IMR-90 (cell line): ENCODE data around the gene TIMM29. TPM values are rescaled to one million over a fixed set of nuclear protein-coding genes. Genes with fewer than 3 reads are reported as not detected.

Experiments used
- ATAC-seq: fragments of 200-7000 bp; cut with Tn5 transposase; 2 replicates; pipeline ENCODE4 v1.9.1; 2020; ENCODE audit warnings: low read depth, mild to moderate bottlenecking, moderate library complexity
- BruUV-seq: library from RNA; stranded (reverse); fragments of 400-500 nt; replicated peaks from 2 replicates; lab custom pipeline; 2021; lab: Mats Ljungman, UMichigan
- CTCF ChIA-PET: fragments of 300-600 bp; formaldehyde crosslinking; extraction: SDS; loops from one replicate; lab custom pipeline; 2021; ENCODE audit warnings: antibody characterized with exemption; lab: Yijun Ruan, JAX
- POLR2A ChIA-PET: fragments of 300-600 bp; sonication (Branson Sonifier 250); formaldehyde crosslinking; loops from one replicate; lab custom pipeline; 2022; ENCODE audit warnings: antibody characterized with exemption; ENCODE audit not compliant: unreplicated experiment; lab: Charles Lee
- DNase-seq: peaks from one replicate; pipeline ENCODE4 v3.0.0; 2013
- H2AFZ ChIP-seq: replicated peaks from 2 replicates; pipeline ENCODE3; 2013; ENCODE audit warnings: low read length, mild to moderate bottlenecking; ENCODE audit not compliant: poor library complexity
- H2AK5ac ChIP-seq: 2 replicates; pipeline ENCODE4 v1.6.1; 2013; ENCODE audit warnings: low read depth, low read length, inconsistent platforms
- H2AK9ac ChIP-seq: replicated peaks from 2 replicates; pipeline ENCODE3; 2013; ENCODE audit warnings: mild to moderate bottlenecking, low read depth, low read length, moderate library complexity; ENCODE audit not compliant: poor library complexity
- H2BK120ac ChIP-seq: 2 replicates; pipeline ENCODE4 v1.6.1; 2013; ENCODE audit warnings: low read depth, low read length, inconsistent platforms
- H2BK15ac ChIP-seq: 3 replicates; pipeline ENCODE4 v1.6.1; 2013; ENCODE audit warnings: low read depth, low read length, inconsistent platforms
- H2BK20ac ChIP-seq: 2 replicates; pipeline ENCODE4 v1.6.1; 2013; ENCODE audit warnings: low read depth, mild to moderate bottlenecking, inconsistent platforms, low read length, moderate library complexity
- H2BK5ac ChIP-seq: 2 replicates; pipeline ENCODE4 v1.6.1; 2013; ENCODE audit warnings: mild to moderate bottlenecking, low read depth, low read length, inconsistent platforms; ENCODE audit not compliant: poor library complexity, severe bottlenecking
- H3K14ac ChIP-seq: replicated peaks from 2 replicates; pipeline ENCODE4 v1.6.1; 2013; ENCODE audit warnings: low read depth, low read length, inconsistent platforms
- H3K18ac ChIP-seq: 2 replicates; pipeline ENCODE4 v1.6.1; 2013; ENCODE audit warnings: low read depth, low read length, control low read depth
- H3K23ac ChIP-seq: 2 replicates; pipeline ENCODE4 v1.6.1; 2013; ENCODE audit warnings: low read depth, low read length, inconsistent platforms
- H3K27ac ChIP-seq: 2 replicates; pipeline ENCODE4 v1.5.1; 2013; ENCODE audit warnings: mild to moderate bottlenecking, control low read depth, low read length; ENCODE audit not compliant: insufficient read depth
- H3K27me3 ChIP-seq: 2 replicates; pipeline ENCODE4 v1.6.1; 2013; ENCODE audit warnings: low read length; ENCODE audit not compliant: control insufficient read depth, insufficient read depth
- H3K36me3 ChIP-seq: 2 replicates; pipeline ENCODE4 v1.6.1; 2013; ENCODE audit warnings: low read length, mixed read lengths; ENCODE audit not compliant: control insufficient read depth, insufficient read depth
- H3K4ac ChIP-seq: 2 replicates; pipeline ENCODE4 v1.6.1; 2013; ENCODE audit warnings: low read depth, low read length, inconsistent platforms
- H3K4me1 ChIP-seq: 2 replicates; pipeline ENCODE4 v1.6.1; 2013; ENCODE audit warnings: low read length, mixed read lengths; ENCODE audit not compliant: control insufficient read depth, insufficient read depth
- H3K4me2 ChIP-seq: 2 replicates; pipeline ENCODE4 v1.6.1; 2013; ENCODE audit warnings: low read depth, mild to moderate bottlenecking, control low read depth, low read length, moderate library complexity
- H3K4me3 ChIP-seq: 2 replicates; pipeline ENCODE4 v1.5.1; 2013; ENCODE audit warnings: low read depth, mild to moderate bottlenecking, control low read depth, low read length, moderate library complexity; ENCODE audit not compliant: insufficient read depth
- H3K56ac ChIP-seq: 2 replicates; pipeline ENCODE4 v1.6.1; 2013; ENCODE audit warnings: low read length, inconsistent platforms; ENCODE audit not compliant: insufficient read depth; ENCODE audit errors: extremely low read depth
- H3K79me1 ChIP-seq, 2 experiments: 2 replicates each; pipeline ENCODE4 v1.6.1; 2013; ENCODE audit warnings: low read length in 2 of 2, inconsistent platforms in 1 of 2, low read depth in 1 of 2
- H3K9ac ChIP-seq: 2 replicates; pipeline ENCODE4 v1.6.1; 2013; ENCODE audit warnings: low read depth, low read length, control low read depth
- H3K9me1 ChIP-seq: 2 replicates; pipeline ENCODE4 v1.6.1; 2013; ENCODE audit warnings: low read length, inconsistent platforms; ENCODE audit not compliant: insufficient read depth
- H3K9me3 ChIP-seq: 2 replicates; pipeline ENCODE4 v1.6.1; 2013; ENCODE audit warnings: low read length; ENCODE audit not compliant: control insufficient read depth, insufficient read depth
- H4K20me1 ChIP-seq: 2 replicates; pipeline ENCODE4 v1.6.1; 2013; ENCODE audit warnings: low read length, inconsistent platforms; ENCODE audit not compliant: insufficient read depth
- H4K5ac ChIP-seq: 2 replicates; pipeline ENCODE4 v1.6.1; 2013; ENCODE audit warnings: mild to moderate bottlenecking, low read depth, low read length, control low read depth
- H4K8ac ChIP-seq, 2 experiments: 2 replicates each; pipeline ENCODE4 v1.6.1; 2013; ENCODE audit warnings: low read depth in 2 of 2, low read length in 2 of 2, control low read depth in 1 of 2, inconsistent platforms in 1 of 2
- H4K91ac ChIP-seq: 2 replicates; pipeline ENCODE4 v1.6.1; 2013; ENCODE audit warnings: low read depth, low read length, inconsistent platforms; ENCODE audit not compliant: insufficient read depth
- BHLHE40 ChIP-seq: fragments of 150-350 bp; IDR thresholded peaks from 2 replicates; pipeline ENCODE4 v1.6.1; 2016; ENCODE audit warnings: mild to moderate bottlenecking, low read depth, low read length
- CEBPB ChIP-seq: IDR thresholded peaks from 2 replicates; pipeline ENCODE4 v1.6.1; 2012; ENCODE audit warnings: low read depth, low read length, improper control_type of control experiment
- NFE2L2 ChIP-seq: fragments of 150-350 bp; IDR thresholded peaks from 2 replicates; pipeline ENCODE4 v1.6.1; 2016; ENCODE audit warnings: low read depth, mild to moderate bottlenecking, low read length
- RCOR1 ChIP-seq: IDR thresholded peaks from 2 replicates; pipeline ENCODE4 v1.6.1; 2012; ENCODE audit warnings: mild to moderate bottlenecking, low read length, improper control_type of control experiment; ENCODE audit not compliant: insufficient replicate concordance
- WGBS, 2 experiments: methylation state at CpG; one replicate each; pipeline versions ENCODE4 v1.1.5 to v1.1.7; 2013; ENCODE audit warnings: missing lambda C conversion rate in 2 of 2; ENCODE audit not compliant: insufficient read length in 1 of 2; ENCODE audit errors: extremely low coverage in 2 of 2; 5-methylcytosine and 5-hydroxymethylcytosine counted together
- dilution Hi-C: fragments of 300-500 bp; cut with HindIII; formaldehyde crosslinking; loops from one replicate; pipeline ENCODE4 v1.14.3; 2018; ENCODE audit warnings: low sequenced_read_pairs; ENCODE audit not compliant: unreplicated experiment
- in situ Hi-C: fragments of 300-500 bp; cut with MboI; formaldehyde crosslinking; loops from 3 replicates; pipeline ENCODE4 v1.14.3; 2019; ENCODE audit warnings: low sequenced_read_pairs, inconsistent platforms, mixed read lengths
- intact Hi-C: fragments of 100-400 bp; cut with micrococcal nuclease; formaldehyde crosslinking; loops from 2 replicates; pipeline ENCODE4 v1.10.0; 2022
- polyA plus RNA-seq, 3 experiments: library from polyadenylated mRNA; depleted of rRNA; stranded (reverse); fragments of >200 nt; gene quantifications; 2 replicates each; pipeline ENCODE4 v1.2.3, GENCODE V29; 2012; ENCODE audit warnings: low replicate concordance in 1 of 3
- total RNA-seq: library from RNA; depleted of rRNA; stranded (reverse); fragments of >200 nt; gene quantifications from 2 replicates; pipeline ENCODE4 v1.2.3, GENCODE V29; 2012
- TF ChIP-seq, protein P1 (sequence below): conservative IDR thresholded peaks from 2 replicates; pipeline ENCODE4 v1.5.1; 2012; ENCODE audit warnings: mild to moderate bottlenecking, low read depth, low read length, improper control_type of control experiment

TIMM29 gene
- total and polyA plus RNA-seq, 2 of the 4 experiments (the other 2 are of a cell fraction), result 9.3 to 13.4 TPM

DNA sequence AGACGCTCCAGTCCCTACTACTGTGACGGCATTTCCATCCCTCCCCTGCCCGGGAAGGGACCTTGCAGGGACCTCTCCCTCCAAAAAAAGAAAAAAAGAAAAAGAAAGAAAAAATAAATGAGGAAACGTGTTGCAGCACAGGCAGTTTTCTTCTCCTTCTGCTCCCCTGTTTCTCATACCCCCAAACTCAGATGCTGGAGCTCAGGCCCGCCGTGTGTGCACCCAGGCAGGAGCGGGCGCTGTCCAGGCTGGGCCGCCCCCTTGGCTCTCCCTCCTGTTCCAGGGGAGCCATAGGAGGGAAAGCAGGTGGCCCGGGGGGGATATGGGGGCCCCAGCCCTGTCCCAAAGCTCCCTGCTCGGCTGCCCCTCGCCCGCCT lies 6.0 kb upstream of the TIMM29 start:
- no CpG with 5 or more reads among the region's 13 CpGs for WGBS, 2 experiments
- Histone ChIP-seq H3K4me1 (peaks cover 5% of the 10 kb centered on the region), H4K91ac (no peak overlapping the region), H4K5ac (no peak overlapping the region), H2BK5ac (no peak overlapping the region), H4K8ac (no peak overlapping the region), H3K9ac (no peak overlapping the region), H3K56ac (no peak overlapping the region), H3K27me3 (no peaks in the 10 kb centered on the region), H4K20me1 (0 out of 2 replicates have a peak, but pooled peaks cover 5% of the 10 kb centered on the region), H2BK20ac (no peak overlapping the region), H2BK15ac (no peak overlapping the region), H3K4ac (no peak overlapping the region), H2AK9ac (no peak overlapping the region), H3K23ac (no peak overlapping the region), H3K18ac (no peak overlapping the region), H3K79me1 (peaks cover 10 to 17% of the 10 kb centered on the region in 2 experiments), H3K9me1 (peaks cover 6% of the 10 kb centered on the region), H3K14ac (no peak overlapping the region), H2AK5ac (no peak overlapping the region), H3K9me3 (no peaks in the 10 kb centered on the region), H3K27ac (no peak overlapping the region), H2AFZ (no peak overlapping the region), H3K36me3 (peaks cover 62% of the 10 kb centered on the region), H3K4me3 (no peak overlapping the region), H3K4me2 (no peak overlapping the region), H2BK120ac (no peak overlapping the region)
- ChIA-PET POLR2A (no interaction called here), CTCF (no interaction called here)
- in situ Hi-C loops, result no loop called here
- TSS peak; percentile 46 for BruUV-seq
- dilution Hi-C loops, result no loop called here
- DNase-seq, result no peak
- ATAC-seq, result no peak
- TF ChIP-seq BHLHE40 (no peak), NFE2L2 (no peak), CEBPB (no peak), RCOR1 (no peak)
- TF ChIP-seq, protein P1, sequence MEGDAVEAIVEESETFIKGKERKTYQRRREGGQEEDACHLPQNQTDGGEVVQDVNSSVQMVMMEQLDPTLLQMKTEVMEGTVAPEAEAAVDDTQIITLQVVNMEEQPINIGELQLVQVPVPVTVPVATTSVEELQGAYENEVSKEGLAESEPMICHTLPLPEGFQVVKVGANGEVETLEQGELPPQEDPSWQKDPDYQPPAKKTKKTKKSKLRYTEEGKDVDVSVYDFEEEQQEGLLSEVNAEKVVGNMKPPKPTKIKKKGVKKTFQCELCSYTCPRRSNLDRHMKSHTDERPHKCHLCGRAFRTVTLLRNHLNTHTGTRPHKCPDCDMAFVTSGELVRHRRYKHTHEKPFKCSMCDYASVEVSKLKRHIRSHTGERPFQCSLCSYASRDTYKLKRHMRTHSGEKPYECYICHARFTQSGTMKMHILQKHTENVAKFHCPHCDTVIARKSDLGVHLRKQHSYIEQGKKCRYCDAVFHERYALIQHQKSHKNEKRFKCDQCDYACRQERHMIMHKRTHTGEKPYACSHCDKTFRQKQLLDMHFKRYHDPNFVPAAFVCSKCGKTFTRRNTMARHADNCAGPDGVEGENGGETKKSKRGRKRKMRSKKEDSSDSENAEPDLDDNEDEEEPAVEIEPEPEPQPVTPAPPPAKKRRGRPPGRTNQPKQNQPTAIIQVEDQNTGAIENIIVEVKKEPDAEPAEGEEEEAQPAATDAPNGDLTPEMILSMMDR, result no peak
- intact Hi-C loops, result no loop called here
